Measurements from ENCODE around the gene ITSN2. TPM values are rescaled to one million over a fixed set of nuclear protein-coding genes. Genes with fewer than 3 reads are reported as not detected.

The ITSN2 gene
- total and polyA plus RNA-seq, 4 donors, result 10.1 to 32.4 (median 21.6) TPM

DNA sequence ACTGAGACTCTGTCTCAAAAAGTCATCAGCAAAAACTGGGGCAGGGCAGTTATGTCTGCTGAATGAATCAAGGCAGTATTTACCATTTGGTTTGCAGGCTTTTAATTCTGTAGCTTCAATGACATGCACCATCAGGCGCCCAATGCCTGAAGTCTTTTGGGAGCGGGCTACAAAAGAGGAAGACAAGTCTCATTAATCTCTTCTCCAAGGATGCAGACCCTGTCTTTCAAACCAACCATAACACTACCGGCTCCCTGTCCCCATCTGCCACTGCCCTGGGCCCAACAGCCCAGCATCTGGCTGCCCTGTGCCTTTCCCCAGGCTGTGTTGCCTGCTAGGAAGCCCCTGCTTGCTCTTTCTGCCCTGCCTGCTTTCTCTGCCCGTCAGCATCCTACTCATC lies 155.2 kb downstream of the ITSN2 start:
- Histone ChIP-seq H3K27me3 (ENCODE audit: control insufficient read depth in 4 of 4, insufficient read depth in 4 of 4, low read length in 3 of 4) (no peaks in the 10 kb centered on the region), H3K4me1 (ENCODE audit: control insufficient read depth in 4 of 4, insufficient read depth in 4 of 4, low read length in 3 of 4) (no peaks in the 10 kb centered on the region), H3K4me3 (ENCODE audit: low read depth in 1 of 3, low read length in 3 of 3) (no peak overlapping the region), H3K36me3 (ENCODE audit: control insufficient read depth in 4 of 4, insufficient read depth in 3 of 4, low read depth in 1 of 4, low read length in 3 of 4) (peaks cover 21 to 61% (median 37%) of the 10 kb centered on the region in 4 donors), H3K9ac (ENCODE audit: low read depth in 1 of 2, low read length in 2 of 2) (no peak overlapping the region), H3K27ac (ENCODE audit: low read depth in 1 of 2, low read length in 2 of 2) (no peak overlapping the region), H3K9me3 (ENCODE audit: control insufficient read depth in 4 of 4, low read length in 3 of 4) (no peaks in the 10 kb centered on the region)
- no peak for TF ChIP-seq GABPA (IDR thresholded peaks at IDR 0.05 in 1 of 2, conservative IDR thresholded peaks at IDR 0.05 in 1 of 2)
- TF ChIP-seq, protein P1, sequence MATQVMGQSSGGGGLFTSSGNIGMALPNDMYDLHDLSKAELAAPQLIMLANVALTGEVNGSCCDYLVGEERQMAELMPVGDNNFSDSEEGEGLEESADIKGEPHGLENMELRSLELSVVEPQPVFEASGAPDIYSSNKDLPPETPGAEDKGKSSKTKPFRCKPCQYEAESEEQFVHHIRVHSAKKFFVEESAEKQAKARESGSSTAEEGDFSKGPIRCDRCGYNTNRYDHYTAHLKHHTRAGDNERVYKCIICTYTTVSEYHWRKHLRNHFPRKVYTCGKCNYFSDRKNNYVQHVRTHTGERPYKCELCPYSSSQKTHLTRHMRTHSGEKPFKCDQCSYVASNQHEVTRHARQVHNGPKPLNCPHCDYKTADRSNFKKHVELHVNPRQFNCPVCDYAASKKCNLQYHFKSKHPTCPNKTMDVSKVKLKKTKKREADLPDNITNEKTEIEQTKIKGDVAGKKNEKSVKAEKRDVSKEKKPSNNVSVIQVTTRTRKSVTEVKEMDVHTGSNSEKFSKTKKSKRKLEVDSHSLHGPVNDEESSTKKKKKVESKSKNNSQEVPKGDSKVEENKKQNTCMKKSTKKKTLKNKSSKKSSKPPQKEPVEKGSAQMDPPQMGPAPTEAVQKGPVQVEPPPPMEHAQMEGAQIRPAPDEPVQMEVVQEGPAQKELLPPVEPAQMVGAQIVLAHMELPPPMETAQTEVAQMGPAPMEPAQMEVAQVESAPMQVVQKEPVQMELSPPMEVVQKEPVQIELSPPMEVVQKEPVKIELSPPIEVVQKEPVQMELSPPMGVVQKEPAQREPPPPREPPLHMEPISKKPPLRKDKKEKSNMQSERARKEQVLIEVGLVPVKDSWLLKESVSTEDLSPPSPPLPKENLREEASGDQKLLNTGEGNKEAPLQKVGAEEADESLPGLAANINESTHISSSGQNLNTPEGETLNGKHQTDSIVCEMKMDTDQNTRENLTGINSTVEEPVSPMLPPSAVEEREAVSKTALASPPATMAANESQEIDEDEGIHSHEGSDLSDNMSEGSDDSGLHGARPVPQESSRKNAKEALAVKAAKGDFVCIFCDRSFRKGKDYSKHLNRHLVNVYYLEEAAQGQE (IDR thresholded peaks at IDR 0.05), result no peak
- TF ChIP-seq, protein P2, sequence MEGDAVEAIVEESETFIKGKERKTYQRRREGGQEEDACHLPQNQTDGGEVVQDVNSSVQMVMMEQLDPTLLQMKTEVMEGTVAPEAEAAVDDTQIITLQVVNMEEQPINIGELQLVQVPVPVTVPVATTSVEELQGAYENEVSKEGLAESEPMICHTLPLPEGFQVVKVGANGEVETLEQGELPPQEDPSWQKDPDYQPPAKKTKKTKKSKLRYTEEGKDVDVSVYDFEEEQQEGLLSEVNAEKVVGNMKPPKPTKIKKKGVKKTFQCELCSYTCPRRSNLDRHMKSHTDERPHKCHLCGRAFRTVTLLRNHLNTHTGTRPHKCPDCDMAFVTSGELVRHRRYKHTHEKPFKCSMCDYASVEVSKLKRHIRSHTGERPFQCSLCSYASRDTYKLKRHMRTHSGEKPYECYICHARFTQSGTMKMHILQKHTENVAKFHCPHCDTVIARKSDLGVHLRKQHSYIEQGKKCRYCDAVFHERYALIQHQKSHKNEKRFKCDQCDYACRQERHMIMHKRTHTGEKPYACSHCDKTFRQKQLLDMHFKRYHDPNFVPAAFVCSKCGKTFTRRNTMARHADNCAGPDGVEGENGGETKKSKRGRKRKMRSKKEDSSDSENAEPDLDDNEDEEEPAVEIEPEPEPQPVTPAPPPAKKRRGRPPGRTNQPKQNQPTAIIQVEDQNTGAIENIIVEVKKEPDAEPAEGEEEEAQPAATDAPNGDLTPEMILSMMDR (IDR thresholded peaks at IDR 0.05; ENCODE audit: low read depth, low read length, missing input control), result no peak
- TF ChIP-seq EGR1 (IDR thresholded peaks at IDR 0.05; ENCODE audit: low read depth in 2 of 2), result no peak
- TF ChIP-seq, protein P3, sequence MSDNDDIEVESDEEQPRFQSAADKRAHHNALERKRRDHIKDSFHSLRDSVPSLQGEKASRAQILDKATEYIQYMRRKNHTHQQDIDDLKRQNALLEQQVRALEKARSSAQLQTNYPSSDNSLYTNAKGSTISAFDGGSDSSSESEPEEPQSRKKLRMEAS (IDR thresholded peaks at IDR 0.05), result no peak
- TF ChIP-seq, protein P4, sequence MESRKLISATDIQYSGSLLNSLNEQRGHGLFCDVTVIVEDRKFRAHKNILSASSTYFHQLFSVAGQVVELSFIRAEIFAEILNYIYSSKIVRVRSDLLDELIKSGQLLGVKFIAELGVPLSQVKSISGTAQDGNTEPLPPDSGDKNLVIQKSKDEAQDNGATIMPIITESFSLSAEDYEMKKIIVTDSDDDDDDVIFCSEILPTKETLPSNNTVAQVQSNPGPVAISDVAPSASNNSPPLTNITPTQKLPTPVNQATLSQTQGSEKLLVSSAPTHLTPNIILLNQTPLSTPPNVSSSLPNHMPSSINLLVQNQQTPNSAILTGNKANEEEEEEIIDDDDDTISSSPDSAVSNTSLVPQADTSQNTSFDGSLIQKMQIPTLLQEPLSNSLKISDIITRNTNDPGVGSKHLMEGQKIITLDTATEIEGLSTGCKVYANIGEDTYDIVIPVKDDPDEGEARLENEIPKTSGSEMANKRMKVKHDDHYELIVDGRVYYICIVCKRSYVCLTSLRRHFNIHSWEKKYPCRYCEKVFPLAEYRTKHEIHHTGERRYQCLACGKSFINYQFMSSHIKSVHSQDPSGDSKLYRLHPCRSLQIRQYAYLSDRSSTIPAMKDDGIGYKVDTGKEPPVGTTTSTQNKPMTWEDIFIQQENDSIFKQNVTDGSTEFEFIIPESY (IDR thresholded peaks at IDR 0.05), result no peak
- TF ChIP-seq TAF1 (conservative IDR thresholded peaks at IDR 0.05), result no peak
- TF ChIP-seq HNF4G (IDR thresholded peaks at IDR 0.05), result no peak
- TF ChIP-seq YY1 (IDR thresholded peaks at IDR 0.05), result no peak
- TF ChIP-seq FOXA1 (IDR thresholded peaks at IDR 0.05), result no peak
- DNase-seq (ENCODE audit: low spot score), result no peak
- WGBS, result 97% methylated on average over 4 of the region's 4 CpGs

DNA sequence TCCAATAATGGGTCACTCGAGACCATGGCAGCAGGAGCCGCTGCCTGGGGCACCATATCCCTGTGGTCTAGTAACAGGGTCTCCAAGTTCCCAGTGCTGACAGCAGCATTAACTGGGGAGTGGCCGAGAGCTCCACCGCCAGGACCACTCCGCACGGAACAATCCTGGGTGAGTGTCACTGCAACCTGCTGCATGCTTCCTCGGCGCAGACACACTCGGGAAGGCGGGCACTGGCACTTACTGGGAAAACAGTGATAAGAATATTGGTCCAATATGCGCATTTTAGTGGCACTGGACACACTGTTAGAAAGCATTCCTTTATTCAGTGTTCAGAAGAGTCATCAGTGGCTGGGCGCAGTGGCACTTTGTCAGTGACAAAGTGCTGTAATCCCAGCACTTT lies 155.8 kb downstream of the ITSN2 start:
- Histone ChIP-seq H3K36me3 (ENCODE audit: control insufficient read depth in 4 of 4, insufficient read depth in 3 of 4, low read depth in 1 of 4, low read length in 3 of 4) (peaks cover 20 to 55% (median 36%) of the 10 kb centered on the region in 4 donors), H3K9ac (ENCODE audit: low read depth in 1 of 2, low read length in 2 of 2) (no peak overlapping the region)
- TF ChIP-seq JUND (IDR thresholded peaks at IDR 0.05), result no peak
- TF ChIP-seq, protein P5, sequence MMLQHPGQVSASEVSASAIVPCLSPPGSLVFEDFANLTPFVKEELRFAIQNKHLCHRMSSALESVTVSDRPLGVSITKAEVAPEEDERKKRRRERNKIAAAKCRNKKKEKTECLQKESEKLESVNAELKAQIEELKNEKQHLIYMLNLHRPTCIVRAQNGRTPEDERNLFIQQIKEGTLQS (IDR thresholded peaks at IDR 0.05), result no peak
- TF ChIP-seq TAF1 (conservative IDR thresholded peaks at IDR 0.05), result no peak
- TF ChIP-seq FOXA2 (IDR thresholded peaks at IDR 0.05), result no peak
- TF ChIP-seq RXRA (IDR thresholded peaks at IDR 0.05), result no peak
- TF ChIP-seq, protein P3 (IDR thresholded peaks at IDR 0.05), result no peak
- no peak for TF ChIP-seq EGR1 (IDR thresholded peaks at IDR 0.05; ENCODE audit: low read depth in 2 of 2)
- no peak for TF ChIP-seq GABPA (IDR thresholded peaks at IDR 0.05 in 1 of 2, conservative IDR thresholded peaks at IDR 0.05 in 1 of 2)
- no peak for TF ChIP-seq RAD21 (IDR thresholded peaks at IDR 0.05)
- TF ChIP-seq, protein P1 (IDR thresholded peaks at IDR 0.05), result no peak
- no peak for TF ChIP-seq SP1 (IDR thresholded peaks at IDR 0.05)
- TF ChIP-seq, protein P4 (IDR thresholded peaks at IDR 0.05), result no peak

More for the DNA sequence above, 155.8 kb downstream of the ITSN2 start:
- H3K27ac ChIP-seq (ENCODE audit: low read depth in 1 of 2, low read length in 2 of 2), result no peak overlapping the region
- no peak overlapping the region for H3K4me3 ChIP-seq (ENCODE audit: low read depth in 1 of 3, low read length in 3 of 3)
- WGBS, result 97% methylated on average over 12 of the region's 12 CpGs
- no peaks in the 10 kb centered on the region for H3K27me3 ChIP-seq (ENCODE audit: control insufficient read depth in 4 of 4, insufficient read depth in 4 of 4, low read length in 3 of 4)
- no peaks in the 10 kb centered on the region for H3K4me1 ChIP-seq (ENCODE audit: control insufficient read depth in 4 of 4, insufficient read depth in 4 of 4, low read length in 3 of 4)
- no peak for DNase-seq (ENCODE audit: low spot score)
- no peaks in the 10 kb centered on the region for H3K9me3 ChIP-seq (ENCODE audit: control insufficient read depth in 4 of 4, low read length in 3 of 4)
